ENCODE results near the gene PAK5.
"Not testable (repeated sequence)": the region's sequence is repeated elsewhere in the genome, so short reads cannot be mapped to it uniquely, and the experiment has no call there.

Gene PAK5

GRCh38 chr20:9677100-9677623 lies 161.7 kb downstream of the PAK5 start:
- no peak for DNase-seq

DNA sequence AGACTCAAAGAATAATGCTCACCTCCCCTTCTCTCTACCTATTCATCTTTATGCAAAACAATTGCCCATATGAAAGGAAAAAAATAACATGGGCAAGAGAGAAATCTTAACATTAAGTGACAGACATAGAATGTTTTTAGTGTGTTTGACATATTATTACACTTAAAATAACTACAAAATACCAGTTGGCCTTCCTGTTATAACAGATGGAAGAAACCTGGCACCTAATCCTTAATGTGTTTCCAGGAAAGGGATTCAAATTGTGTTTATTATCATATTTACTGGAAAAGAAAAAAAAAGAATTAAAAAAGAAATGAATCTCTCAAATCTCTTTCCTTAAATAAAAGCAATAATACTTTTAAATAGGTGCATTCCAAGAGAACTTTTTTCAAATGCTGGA lies 165.9 kb downstream of the PAK5 start:
- no peak for DNase-seq

- DNase-seq = no peak
Measured at GRCh38 chr20:9672027-9672426, 166.8 kb downstream of the PAK5 start.

DNA sequence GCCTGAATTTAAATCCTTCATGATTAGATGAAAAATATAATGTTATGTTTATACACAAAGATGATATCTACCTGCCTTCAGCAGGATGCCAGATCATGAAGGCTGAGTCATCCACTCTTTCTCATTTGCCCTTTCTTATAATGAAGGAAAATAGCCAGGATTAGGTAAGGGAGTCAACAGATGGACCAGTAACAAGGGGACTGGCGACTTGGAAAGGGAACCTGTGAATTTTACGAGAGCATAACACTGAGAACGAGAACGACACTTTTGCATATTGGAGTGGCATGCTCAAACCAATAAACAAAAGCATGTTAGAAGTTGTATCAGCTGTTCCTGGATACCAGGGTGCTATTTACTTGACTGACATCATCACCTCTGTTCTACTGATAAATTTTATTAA lies 170.5 kb downstream of the PAK5 start:
- no peak for DNase-seq

DNA sequence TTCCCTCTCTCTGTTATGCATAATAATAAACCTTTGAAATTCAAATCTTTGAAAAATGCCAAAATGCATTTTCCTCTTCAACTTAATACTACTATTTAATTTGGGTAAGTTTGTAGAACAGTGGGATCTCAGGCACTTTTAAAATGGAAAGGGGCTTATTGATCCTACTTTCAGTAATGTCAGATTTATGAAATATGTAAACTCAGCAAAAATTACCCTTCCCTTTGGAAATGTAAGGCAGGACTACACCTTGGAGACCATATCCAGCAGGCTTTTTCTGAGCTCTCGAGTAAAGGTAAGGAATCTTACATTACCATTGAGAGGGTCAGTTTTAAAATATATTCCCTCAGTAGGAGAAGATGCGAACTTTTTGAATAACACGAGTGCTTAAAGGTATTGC lies 175.5 kb downstream of the PAK5 start:
- no peak for DNase-seq

GRCh38 chr20:9660236-9660868 lies 178.5 kb downstream of the PAK5 start:
- DNase-seq = no peak

- DNase-seq = no peak
Measured at GRCh38 chr20:9647741-9648140, 191.1 kb downstream of the PAK5 start.

DNA sequence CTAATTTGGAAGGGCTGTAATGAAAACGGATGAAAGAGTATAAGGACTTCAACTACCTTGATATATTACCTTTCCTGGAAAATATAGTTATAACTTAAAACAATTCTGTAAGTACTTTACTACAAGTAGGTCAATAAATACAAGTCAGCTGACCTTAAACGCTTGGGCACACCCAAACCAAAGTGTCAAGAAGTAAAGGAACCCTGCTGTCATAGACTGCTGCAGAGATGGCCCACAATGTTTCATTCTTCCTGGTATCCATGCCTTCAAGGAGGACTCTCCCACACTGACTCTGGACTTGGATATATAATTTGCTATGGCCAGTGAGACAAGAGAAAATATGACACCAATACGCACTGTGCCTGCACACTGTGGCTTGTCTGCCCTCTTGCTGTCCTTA lies 192.5 kb downstream of the PAK5 start:
- no peak for DNase-seq

DNA sequence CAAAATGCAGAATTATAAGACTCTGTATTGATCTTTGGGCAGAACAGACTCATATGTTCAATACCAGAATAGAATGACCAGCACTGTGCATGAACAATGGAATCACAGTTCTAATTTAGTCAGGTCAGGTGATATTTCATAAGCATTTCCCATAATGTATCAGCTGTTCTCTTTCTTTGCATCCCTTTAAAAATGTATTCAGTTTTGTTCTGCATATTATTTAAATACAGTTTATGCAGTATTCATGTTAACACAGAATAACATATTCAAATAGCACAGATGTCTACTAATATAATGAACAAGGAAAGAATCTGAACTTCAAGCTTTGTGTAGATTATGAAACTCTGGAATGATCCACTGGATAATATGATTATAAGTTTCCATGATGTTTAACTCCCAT lies 196.0 kb downstream of the PAK5 start:
- DNase-seq = no peak

GRCh38 chr20:9641499-9642000 lies 197.3 kb downstream of the PAK5 start:
- not testable (repeated sequence) for DNase-seq

DNA sequence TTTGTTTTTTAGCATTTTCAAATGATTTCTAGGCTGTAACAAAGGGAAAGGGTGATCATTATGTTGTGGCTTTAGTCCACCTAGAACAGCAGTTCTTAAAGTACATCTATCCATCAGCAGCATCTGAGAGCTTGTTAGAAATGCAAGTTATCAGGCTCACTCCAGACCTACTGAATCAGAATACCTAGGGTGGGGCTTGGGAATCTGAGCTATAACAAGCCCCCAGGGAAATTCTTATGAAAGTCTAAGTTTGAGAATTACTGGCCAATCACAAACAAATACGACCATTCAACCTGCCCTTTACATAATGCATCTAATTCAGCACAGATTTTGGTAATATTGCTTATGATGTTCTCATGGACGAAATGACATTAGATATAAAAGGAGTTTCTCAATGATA lies 201.0 kb downstream of the PAK5 start:
- no peak for DNase-seq

DNA sequence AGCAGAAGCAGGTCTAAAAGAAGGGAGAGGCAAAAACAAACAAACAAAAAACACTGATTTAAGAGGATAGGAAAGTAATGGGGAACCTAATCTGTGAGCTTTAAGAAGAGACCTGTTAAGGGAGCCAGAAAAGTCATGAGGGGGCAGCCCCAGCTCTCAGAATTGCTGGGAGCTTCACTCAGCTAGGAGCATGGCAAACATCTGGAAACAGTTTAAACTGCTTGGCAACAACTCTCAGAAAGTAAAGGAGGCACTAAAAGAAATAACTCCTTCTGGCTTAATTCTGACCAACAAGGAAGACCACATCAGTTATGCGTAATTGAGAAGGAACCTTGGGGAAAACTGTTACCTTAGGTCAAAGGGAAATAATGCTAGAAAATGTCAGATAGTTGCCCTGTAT lies 203.1 kb downstream of the PAK5 start:
- DNase-seq = no peak

DNA sequence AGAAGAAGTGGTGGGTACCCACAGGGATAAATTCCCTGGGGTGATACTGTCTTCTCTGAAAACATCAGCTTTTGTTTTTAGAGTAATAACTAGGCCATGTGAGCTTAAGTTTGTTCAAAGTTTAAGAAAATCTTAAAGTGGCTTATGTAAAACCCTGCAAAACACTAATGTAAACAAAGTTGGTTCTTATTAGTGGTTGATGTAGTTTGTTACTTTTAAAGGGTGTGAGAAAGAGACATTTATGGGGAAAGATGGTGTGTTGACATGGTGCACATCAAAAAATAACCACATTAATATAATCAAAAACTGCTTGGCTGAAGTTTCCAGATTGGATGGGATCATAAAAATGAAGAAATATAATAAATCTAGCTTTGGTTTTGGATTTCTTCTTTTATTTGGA lies 204.5 kb downstream of the PAK5 start:
- DNase-seq = no peak

GRCh38 chr20:9632991-9633390 lies 205.9 kb downstream of the PAK5 start:
- no peak for DNase-seq

DNA sequence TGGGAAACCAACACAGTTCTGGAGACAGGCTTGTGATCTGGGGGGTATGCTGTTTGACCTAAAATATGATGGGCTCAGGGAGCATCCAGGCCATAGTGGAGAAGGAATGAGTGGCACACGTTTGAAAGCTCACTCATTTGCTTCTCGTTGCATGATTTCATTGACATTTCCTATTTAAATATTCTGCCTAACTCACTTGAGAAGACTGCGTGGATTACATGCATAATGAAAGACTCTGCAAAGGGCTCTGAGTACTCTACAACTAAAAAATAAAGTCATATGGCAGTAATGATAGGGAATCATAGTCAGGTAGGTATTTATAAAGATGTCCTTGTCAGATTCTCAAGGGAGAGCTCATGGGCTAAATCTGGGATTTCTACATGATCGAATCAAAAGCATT lies 206.6 kb downstream of the PAK5 start:
- no peak for DNase-seq

- DNase-seq = no peak
Measured at GRCh38 chr20:9630554-9630953, 208.3 kb downstream of the PAK5 start.

DNA sequence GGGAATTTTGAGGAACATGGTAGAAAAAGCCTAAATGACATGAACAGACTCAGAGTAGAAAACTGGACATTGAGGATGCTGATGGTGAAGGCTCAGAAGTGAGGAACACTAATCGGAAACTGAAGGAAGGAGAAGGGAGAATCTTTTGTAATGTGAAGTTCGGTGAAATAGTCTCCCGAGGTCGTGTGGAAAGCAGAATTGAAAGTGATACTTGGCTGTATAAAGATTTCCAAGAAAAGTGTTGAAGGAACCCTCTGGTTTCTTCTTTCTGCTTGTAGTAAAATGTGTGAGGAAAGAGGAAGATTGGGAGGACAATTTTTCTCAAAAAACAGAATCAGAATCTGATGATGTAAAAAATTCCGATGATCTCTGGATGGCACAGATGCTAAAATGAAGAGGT lies 209.0 kb downstream of the PAK5 start:
- no peak for DNase-seq

- DNase-seq = no peak
Measured at GRCh38 chr20:9628589-9628988, 210.3 kb downstream of the PAK5 start.

- DNase-seq = no peak
Measured at GRCh38 chr20:9628141-9628540, 210.7 kb downstream of the PAK5 start.

- no peak for DNase-seq
Measured at GRCh38 chr20:9627219-9627618, 211.7 kb downstream of the PAK5 start.

DNA sequence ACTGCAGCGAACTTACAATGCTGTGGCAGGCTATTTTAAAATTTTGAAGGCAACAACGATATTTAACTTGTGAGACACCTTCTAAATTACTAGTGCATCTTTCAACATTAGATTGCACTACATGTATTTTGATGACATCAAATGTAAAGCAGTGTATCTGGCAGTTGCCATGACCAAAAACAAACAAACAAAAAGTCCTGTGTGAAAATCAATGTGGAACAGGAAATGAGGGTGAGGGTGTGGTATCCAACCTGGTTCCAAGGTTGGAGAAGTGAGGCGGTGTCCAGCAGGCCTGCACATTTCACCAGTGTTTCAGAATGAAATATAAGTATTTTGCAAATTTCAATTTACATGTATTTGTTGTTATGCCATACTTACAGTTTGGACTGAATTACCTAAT lies 212.5 kb downstream of the PAK5 start:
- DNase-seq = no peak

- DNase-seq = peak; percentile 74 to 77
Measured at GRCh38 chr20:9617940-9618339, 220.9 kb downstream of the PAK5 start.

- DNase-seq = peak; percentile 70 to 75
Measured at GRCh38 chr20:9616833-9617461, 221.9 kb downstream of the PAK5 start.

GRCh38 chr20:9616455-9616805 lies 222.4 kb downstream of the PAK5 start:
- no peak for DNase-seq

All from SHP77 (cell line).